Measurements from ENCODE around the gene FOXK1.
"Not testable (repeated sequence)": the region's sequence is repeated elsewhere in the genome, so short reads cannot be mapped to it uniquely, and the experiment has no call there.

FOXK1 gene

GRCh38 chr7:4797858-4798705 is 116.0 kb downstream of the FOXK1 start:
- DNase-seq (ENCODE audit: low read depth in 3 of 3, low spot score in 1 of 3) = peak in 2 of 3 donors; percentile 33 to 67

- DNase-seq (ENCODE audit: low read depth in 3 of 3, low spot score in 1 of 3) = no peak
These were observed 116.7 kb downstream of the FOXK1 start for GRCh38 chr7:4798706-4799235.

GRCh38 chr7:4799508-4800268 is 117.6 kb downstream of the FOXK1 start:
- DNase-seq (ENCODE audit: low read depth in 3 of 3, low spot score in 1 of 3) = no peak

- no peak for DNase-seq (ENCODE audit: low read depth in 3 of 3, low spot score in 1 of 3)
These were observed 118.4 kb downstream of the FOXK1 start for GRCh38 chr7:4800487-4800886.

- no peak for DNase-seq (ENCODE audit: low read depth in 3 of 3, low spot score in 1 of 3)
These were observed 119.1 kb downstream of the FOXK1 start for GRCh38 chr7:4800926-4801838.

GRCh38 chr7:4801839-4802231 is 119.7 kb downstream of the FOXK1 start:
- DNase-seq (ENCODE audit: low read depth in 3 of 3, low spot score in 1 of 3) = no peak

- DNase-seq (ENCODE audit: low read depth in 3 of 3, low spot score in 1 of 3) = not testable (repeated sequence)
These were observed 120.5 kb downstream of the FOXK1 start for GRCh38 chr7:4802577-4802976.

- DNase-seq (ENCODE audit: low read depth in 3 of 3, low spot score in 1 of 3) = no peak
These were observed 121.5 kb downstream of the FOXK1 start for GRCh38 chr7:4803397-4804241.

GRCh38 chr7:4805110-4805983 is 123.3 kb downstream of the FOXK1 start:
- no peak for DNase-seq (ENCODE audit: low read depth in 3 of 3, low spot score in 1 of 3)

- no peak for DNase-seq (ENCODE audit: low read depth in 3 of 3, low spot score in 1 of 3)
These were observed 123.8 kb downstream of the FOXK1 start for GRCh38 chr7:4805984-4806300.

GRCh38 chr7:4806983-4807597 is 125.0 kb downstream of the FOXK1 start:
- DNase-seq (ENCODE audit: low read depth in 3 of 3, low spot score in 1 of 3) = no peak

GRCh38 chr7:4807598-4808016 is 125.5 kb downstream of the FOXK1 start:
- no peak for DNase-seq (ENCODE audit: low read depth in 3 of 3, low spot score in 1 of 3)

- no peak for DNase-seq (ENCODE audit: low read depth in 3 of 3, low spot score in 1 of 3)
These were observed 125.9 kb downstream of the FOXK1 start for GRCh38 chr7:4808026-4808425.

GRCh38 chr7:4808565-4808964 is 126.5 kb downstream of the FOXK1 start:
- DNase-seq (ENCODE audit: low read depth in 3 of 3, low spot score in 1 of 3) = no peak

GRCh38 chr7:4809091-4809591 is 127.0 kb downstream of the FOXK1 start:
- no peak for DNase-seq (ENCODE audit: low read depth in 3 of 3, low spot score in 1 of 3)

- no peak for DNase-seq (ENCODE audit: low read depth in 3 of 3, low spot score in 1 of 3)
These were observed 127.6 kb downstream of the FOXK1 start for GRCh38 chr7:4809666-4810065.

GRCh38 chr7:4814433-4814832 is 132.3 kb downstream of the FOXK1 start:
- no peak for DNase-seq (ENCODE audit: low read depth in 3 of 3, low spot score in 1 of 3)

GRCh38 chr7:4815121-4815520 is 133.0 kb downstream of the FOXK1 start:
- no peak for DNase-seq (ENCODE audit: low read depth in 3 of 3, low spot score in 1 of 3)
